Fibroblast of lung (primary cell): ENCODE data around the gene TYRP1. TPM values are rescaled to one million over a fixed set of nuclear protein-coding genes. Genes with fewer than 3 reads are reported as not detected.

ENCODE experiments used
- DNase-seq, 2 donors: peaks; one replicate each; pipeline versions ENCODE4 v3.0.0 to v3.0.0-alpha.2; 2010; ENCODE audit warnings: low read depth in 2 of 2
- H2AFZ ChIP-seq: 2 replicates; pipeline ENCODE4 v1.5.1; 2012; ENCODE audit warnings: low read length, control low read depth, inconsistent platforms
- H3K27ac ChIP-seq: 2 replicates; pipeline ENCODE4 v1.5.1; 2011; ENCODE audit warnings: low read length, control low read depth; ENCODE audit not compliant: insufficient read depth
- H3K27me3 ChIP-seq: 2 replicates; pipeline ENCODE4 v1.5.1; 2011; ENCODE audit warnings: mild to moderate bottlenecking, low read length; ENCODE audit not compliant: control insufficient read depth, insufficient read depth
- H3K36me3 ChIP-seq: 2 replicates; pipeline ENCODE4 v1.5.1; 2011; ENCODE audit warnings: low read length; ENCODE audit not compliant: control insufficient read depth, insufficient read depth
- H3K4me1 ChIP-seq: 2 replicates; pipeline ENCODE4 v1.5.1; 2011; ENCODE audit warnings: low read length; ENCODE audit not compliant: control insufficient read depth, insufficient read depth; ENCODE audit errors: extremely low read depth
- H3K4me2 ChIP-seq: 2 replicates; pipeline ENCODE4 v1.5.1; 2011; ENCODE audit warnings: low read length, control low read depth; ENCODE audit not compliant: insufficient read depth; ENCODE audit errors: extremely low read depth
- H3K4me3 ChIP-seq, 4 experiments: fragments of 200-600 bp in 1 of 4; sonication (generic) in 1 of 4; replicated peaks in 1 of 4; 2 replicates each; pipeline ENCODE4 v1.5.1; 2011 to 2016; ENCODE audit warnings: low read length in 4 of 4, low read depth in 3 of 4, mild to moderate bottlenecking in 3 of 4, control low read depth in 2 of 4, inconsistent platforms in 1 of 4, mixed read lengths in 1 of 4; ENCODE audit not compliant: insufficient read depth in 1 of 4; ENCODE audit errors: control extremely low read depth in 1 of 4
- H3K79me2 ChIP-seq: 2 replicates; pipeline ENCODE4 v1.5.1; 2012; ENCODE audit warnings: mild to moderate bottlenecking, low read length, inconsistent platforms; ENCODE audit not compliant: control insufficient read depth, insufficient read depth
- H3K9ac ChIP-seq: 2 replicates; pipeline ENCODE4 v1.5.1; 2011; ENCODE audit warnings: mild to moderate bottlenecking, low read length, control low read depth; ENCODE audit not compliant: insufficient read depth
- H3K9me3 ChIP-seq: 2 replicates; pipeline ENCODE4 v1.5.1; 2012; ENCODE audit warnings: low read depth, low read length; ENCODE audit not compliant: control insufficient read depth, insufficient read depth
- H4K20me1 ChIP-seq: 2 replicates; pipeline ENCODE4 v1.5.1; 2011; ENCODE audit warnings: low read length; ENCODE audit not compliant: control insufficient read depth, insufficient read depth; ENCODE audit errors: extremely low read depth
- CTCF ChIP-seq, 2 donors: IDR thresholded peaks in 1 of 2; conservative IDR thresholded peaks in 1 of 2; 1 replicate in 1 of 2; 2 replicates in 1 of 2; pipeline ENCODE4 v1.5.1; 2011 to 2012; ENCODE audit warnings: low read length in 2 of 2, control low read depth in 1 of 2, inconsistent platforms in 1 of 2, low read depth in 1 of 2, mild to moderate bottlenecking in 1 of 2
- EZH2 ChIP-seq: IDR thresholded peaks from 2 replicates; pipeline ENCODE4 v1.5.1; 2012; ENCODE audit warnings: low read length, control low read depth, mild to moderate bottlenecking; ENCODE audit errors: missing control alignments
- polyA plus RNA-seq, 2 donors: library from polyadenylated mRNA; depleted of rRNA in 1 of 2; stranded (reverse) in 1 of 2; unstranded in 1 of 2; fragments of >200 nt; gene quantifications; 2 replicates each; pipeline ENCODE4 v1.2.1, GENCODE V29; 2011 to 2012; ENCODE audit warnings: missing spikeins in 1 of 2
- total RNA-seq: library from RNA; depleted of rRNA; stranded (reverse); fragments of >200 nt; gene quantifications from 2 replicates; pipeline ENCODE4 v1.2.1, GENCODE V29; 2014

The TYRP1 gene
- total and polyA plus RNA-seq, 2 donors (not counting 1 experiment from before 2014, with no cell fraction given) = 0.11 to 0.17 TPM

GRCh38 chr9:12715268-12715667 lies 22.1 kb downstream of the TYRP1 start:
- Histone ChIP-seq H4K20me1 (no peaks in the 10 kb centered on the region), H3K9ac (no peak overlapping the region), H3K36me3 (no peaks in the 10 kb centered on the region), H3K4me3 (no peak overlapping the region), H3K4me1 (no peaks in the 10 kb centered on the region), H3K9me3 (no peaks in the 10 kb centered on the region), H2AFZ (no peak overlapping the region), H3K79me2 (no peaks in the 10 kb centered on the region), H3K27ac (no peak overlapping the region), H3K4me2 (no peak overlapping the region), H3K27me3 (no peaks in the 10 kb centered on the region)
- DNase-seq = no peak
- TF ChIP-seq CTCF (conservative IDR thresholded peaks at IDR 0.05 in 1 of 2, IDR thresholded peaks at IDR 0.05 in 1 of 2; ENCODE audit: low read depth in 1 of 2, low read length in 2 of 2) (no peak), EZH2 (no peak)

GRCh38 chr9:12716823-12717600 lies 23.8 kb downstream of the TYRP1 start:
- H2AFZ ChIP-seq = no peak overlapping the region
- no peak overlapping the region for H3K9ac ChIP-seq
- no peak overlapping the region for H3K4me2 ChIP-seq
- no peaks in the 10 kb centered on the region for H3K4me1 ChIP-seq
- TF ChIP-seq EZH2 (no peak), CTCF (conservative IDR thresholded peaks at IDR 0.05 in 1 of 2, IDR thresholded peaks at IDR 0.05 in 1 of 2; ENCODE audit: low read depth in 1 of 2, low read length in 2 of 2) (no peak)
- no peak for DNase-seq
- no peak overlapping the region for H3K4me3 ChIP-seq
- H3K9me3 ChIP-seq = no peaks in the 10 kb centered on the region
- no peaks in the 10 kb centered on the region for H3K36me3 ChIP-seq
- H3K27me3 ChIP-seq = no peaks in the 10 kb centered on the region
- no peak overlapping the region for H3K27ac ChIP-seq
- no peaks in the 10 kb centered on the region for H3K79me2 ChIP-seq
- H4K20me1 ChIP-seq = no peaks in the 10 kb centered on the region

DNA sequence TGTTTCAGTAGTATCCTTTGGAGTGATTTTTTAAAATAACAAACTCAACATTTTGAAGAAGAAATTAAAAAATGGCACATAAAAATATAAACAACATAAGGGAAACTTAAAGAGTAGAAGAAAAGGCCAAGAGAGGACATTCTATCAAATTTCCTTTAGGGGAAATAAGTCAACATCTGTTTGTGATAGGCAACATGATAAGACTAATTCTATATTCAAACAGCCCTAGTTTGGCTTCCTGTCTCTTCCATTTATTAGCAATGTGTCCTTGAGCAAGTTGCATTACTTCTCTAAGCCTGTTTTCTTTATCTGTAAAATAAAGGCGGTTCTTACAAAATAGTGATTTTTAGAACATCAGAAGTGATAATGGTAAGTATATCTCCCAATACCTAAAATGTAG lies 24.7 kb downstream of the TYRP1 start:
- no peak overlapping the region for H3K9ac ChIP-seq
- H3K36me3 ChIP-seq = no peaks in the 10 kb centered on the region
- TF ChIP-seq EZH2 = no peak
- no peak for TF ChIP-seq CTCF (conservative IDR thresholded peaks at IDR 0.05 in 1 of 2, IDR thresholded peaks at IDR 0.05 in 1 of 2; ENCODE audit: low read depth in 1 of 2, low read length in 2 of 2)
- no peaks in the 10 kb centered on the region for H3K27me3 ChIP-seq
- H3K4me1 ChIP-seq = no peaks in the 10 kb centered on the region
- no peak overlapping the region for H2AFZ ChIP-seq
- no peaks in the 10 kb centered on the region for H3K79me2 ChIP-seq
- H3K9me3 ChIP-seq = no peaks in the 10 kb centered on the region
- H3K27ac ChIP-seq = no peak overlapping the region
- no peaks in the 10 kb centered on the region for H4K20me1 ChIP-seq
- no peak overlapping the region for H3K4me2 ChIP-seq
- no peak for DNase-seq
- H3K4me3 ChIP-seq = no peak overlapping the region
